ENCODE measurements around the gene ENOX1.
"Not testable (repeated sequence)": the region's sequence is repeated elsewhere in the genome, so short reads cannot be mapped to it uniquely, and the experiment has no call there.

The ENOX1 gene

GRCh38 chr13:43422116-43422515 lies 364.7 kb downstream of the ENOX1 start:
- Histone ChIP-seq H3K27ac (ENCODE audit: insufficient read depth in 1 of 2, low read depth in 1 of 2, low read length in 2 of 2, poor library complexity in 1 of 2, severe bottlenecking in 2 of 2) (no peak overlapping the region), H3K9me3 (ENCODE audit: control extremely low read depth in 1 of 5, control insufficient read depth in 4 of 5, insufficient read depth in 2 of 5, low read depth in 1 of 5, low read length in 4 of 5) (peaks cover 0 to 7% (median under 1%) of the 10 kb centered on the region in 5 experiments), H3K27me3 (replicated peaks in 2 of 5; ENCODE audit: control insufficient read depth in 4 of 5, insufficient read depth in 5 of 5, low read length in 4 of 5) (no peaks in the 10 kb centered on the region), H3K4me1 (ENCODE audit: control extremely low read depth in 1 of 4, control insufficient read depth in 4 of 4, insufficient read depth in 4 of 4, low read length in 3 of 4) (no peaks in the 10 kb centered on the region), H3K4me3 (ENCODE audit: control insufficient read depth in 1 of 7, extremely low read depth in 1 of 7, insufficient read depth in 4 of 7, low read depth in 2 of 7, low read length in 6 of 7) (no peak overlapping the region), H3K36me3 (ENCODE audit: control insufficient read depth in 4 of 4, insufficient read depth in 4 of 4, low read length in 3 of 4) (no peaks in the 10 kb centered on the region)
- POLR2A ChIA-PET: no interaction called here
- CTCF ChIA-PET: no interaction called here
- no peak for DNase-seq

- CTCF ChIA-PET; H3K9me3 ChIP-seq (ENCODE audit: control extremely low read depth in 1 of 5, control insufficient read depth in 4 of 5, insufficient read depth in 2 of 5, low read depth in 1 of 5, low read length in 4 of 5); H3K36me3 ChIP-seq (ENCODE audit: control insufficient read depth in 4 of 4, insufficient read depth in 4 of 4, low read length in 3 of 4); H3K4me1 ChIP-seq (ENCODE audit: control extremely low read depth in 1 of 4, control insufficient read depth in 4 of 4, insufficient read depth in 4 of 4, low read length in 3 of 4); H3K27ac ChIP-seq (ENCODE audit: insufficient read depth in 1 of 2, low read depth in 1 of 2, low read length in 2 of 2, poor library complexity in 1 of 2, severe bottlenecking in 2 of 2); H3K27me3 ChIP-seq (replicated peaks in 2 of 5; ENCODE audit: control insufficient read depth in 4 of 5, insufficient read depth in 5 of 5, low read length in 4 of 5); POLR2A ChIA-PET; DNase-seq; H3K4me3 ChIP-seq (ENCODE audit: control insufficient read depth in 1 of 7, extremely low read depth in 1 of 7, insufficient read depth in 4 of 7, low read depth in 2 of 7, low read length in 6 of 7): not testable (repeated sequence)
- 100% methylated on average over 4 of the region's 22 CpGs for WGBS (ENCODE audit: insufficient coverage)
Observed at GRCh38 chr13:43416842-43417241, 369.9 kb downstream of the ENOX1 start.

DNA sequence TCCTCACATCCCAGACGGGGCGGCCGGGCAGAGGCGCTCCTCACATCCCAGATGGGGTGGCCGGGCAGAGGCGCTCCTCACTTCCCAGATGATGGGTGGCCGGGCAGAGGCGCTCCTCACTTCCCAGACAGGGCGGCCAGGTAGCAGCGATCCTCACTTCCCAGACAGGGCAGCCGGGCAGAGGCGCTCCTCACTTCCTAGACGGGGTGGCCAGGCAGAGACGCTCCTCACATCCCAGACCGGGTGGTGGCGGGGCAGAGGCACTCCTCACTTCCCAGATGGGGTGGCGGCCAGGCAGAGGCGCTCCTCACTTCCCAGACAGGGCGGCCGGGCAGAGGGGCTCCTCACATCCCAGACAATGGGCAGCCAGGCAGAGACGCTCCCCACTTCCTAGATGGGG lies 370.4 kb downstream of the ENOX1 start:
- H3K27me3 ChIP-seq (replicated peaks in 2 of 5; ENCODE audit: control insufficient read depth in 4 of 5, insufficient read depth in 5 of 5, low read length in 4 of 5); H3K4me1 ChIP-seq (ENCODE audit: control extremely low read depth in 1 of 4, control insufficient read depth in 4 of 4, insufficient read depth in 4 of 4, low read length in 3 of 4); H3K36me3 ChIP-seq (ENCODE audit: control insufficient read depth in 4 of 4, insufficient read depth in 4 of 4, low read length in 3 of 4); H3K9me3 ChIP-seq (ENCODE audit: control extremely low read depth in 1 of 5, control insufficient read depth in 4 of 5, insufficient read depth in 2 of 5, low read depth in 1 of 5, low read length in 4 of 5); CTCF ChIA-PET; H3K4me3 ChIP-seq (ENCODE audit: control insufficient read depth in 1 of 7, extremely low read depth in 1 of 7, insufficient read depth in 4 of 7, low read depth in 2 of 7, low read length in 6 of 7); H3K27ac ChIP-seq (ENCODE audit: insufficient read depth in 1 of 2, low read depth in 1 of 2, low read length in 2 of 2, poor library complexity in 1 of 2, severe bottlenecking in 2 of 2); DNase-seq; POLR2A ChIA-PET: not testable (repeated sequence)
- WGBS (ENCODE audit: insufficient coverage): 87% methylated on average over 20 of the region's 21 CpGs

GRCh38 chr13:43415903-43416391 lies 370.8 kb downstream of the ENOX1 start:
- POLR2A ChIA-PET; H3K36me3 ChIP-seq (ENCODE audit: control insufficient read depth in 4 of 4, insufficient read depth in 4 of 4, low read length in 3 of 4); H3K27me3 ChIP-seq (replicated peaks in 2 of 5; ENCODE audit: control insufficient read depth in 4 of 5, insufficient read depth in 5 of 5, low read length in 4 of 5); DNase-seq; H3K4me1 ChIP-seq (ENCODE audit: control extremely low read depth in 1 of 4, control insufficient read depth in 4 of 4, insufficient read depth in 4 of 4, low read length in 3 of 4); H3K4me3 ChIP-seq (ENCODE audit: control insufficient read depth in 1 of 7, extremely low read depth in 1 of 7, insufficient read depth in 4 of 7, low read depth in 2 of 7, low read length in 6 of 7); H3K9me3 ChIP-seq (ENCODE audit: control extremely low read depth in 1 of 5, control insufficient read depth in 4 of 5, insufficient read depth in 2 of 5, low read depth in 1 of 5, low read length in 4 of 5); CTCF ChIA-PET; H3K27ac ChIP-seq (ENCODE audit: insufficient read depth in 1 of 2, low read depth in 1 of 2, low read length in 2 of 2, poor library complexity in 1 of 2, severe bottlenecking in 2 of 2): not testable (repeated sequence)
- WGBS (ENCODE audit: insufficient coverage): 88% methylated on average over 29 of the region's 33 CpGs

DNA sequence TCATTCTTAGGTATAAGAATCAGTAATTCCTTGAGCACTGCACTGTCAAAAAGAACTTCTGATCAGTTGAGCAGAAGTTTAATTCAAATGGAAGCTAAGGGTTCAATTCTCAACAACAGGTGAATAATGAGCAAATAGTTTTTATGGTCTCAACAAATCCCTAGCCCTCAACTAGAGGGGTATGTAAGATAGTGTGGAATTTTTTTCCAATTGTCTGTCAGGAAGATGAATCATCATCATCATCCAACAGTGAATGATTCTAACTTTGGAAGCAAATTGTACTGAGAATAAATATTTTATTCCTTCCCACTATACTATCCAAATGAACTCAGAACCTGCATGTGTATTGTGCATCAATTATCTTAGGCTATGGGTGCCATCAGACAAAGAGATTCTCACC lies 372.7 kb downstream of the ENOX1 start:
- Histone ChIP-seq H3K36me3 (ENCODE audit: control insufficient read depth in 4 of 4, insufficient read depth in 4 of 4, low read length in 3 of 4) (no peaks in the 10 kb centered on the region), H3K27ac (ENCODE audit: insufficient read depth in 1 of 2, low read depth in 1 of 2, low read length in 2 of 2, poor library complexity in 1 of 2, severe bottlenecking in 2 of 2) (no peak overlapping the region), H3K4me1 (ENCODE audit: control extremely low read depth in 1 of 4, control insufficient read depth in 4 of 4, insufficient read depth in 4 of 4, low read length in 3 of 4) (no peaks in the 10 kb centered on the region), H3K27me3 (replicated peaks in 2 of 5; ENCODE audit: control insufficient read depth in 4 of 5, insufficient read depth in 5 of 5, low read length in 4 of 5) (peaks cover 0 to 2% (median 0%) of the 10 kb centered on the region in 5 experiments), H3K4me3 (ENCODE audit: control insufficient read depth in 1 of 7, extremely low read depth in 1 of 7, insufficient read depth in 4 of 7, low read depth in 2 of 7, low read length in 6 of 7) (no peak overlapping the region), H3K9me3 (ENCODE audit: control extremely low read depth in 1 of 5, control insufficient read depth in 4 of 5, insufficient read depth in 2 of 5, low read depth in 1 of 5, low read length in 4 of 5) (peaks cover 0 to 4% (median 0%) of the 10 kb centered on the region in 5 experiments)
- ChIA-PET CTCF (no interaction called here), POLR2A (no interaction called here)
- no peak for DNase-seq

DNA sequence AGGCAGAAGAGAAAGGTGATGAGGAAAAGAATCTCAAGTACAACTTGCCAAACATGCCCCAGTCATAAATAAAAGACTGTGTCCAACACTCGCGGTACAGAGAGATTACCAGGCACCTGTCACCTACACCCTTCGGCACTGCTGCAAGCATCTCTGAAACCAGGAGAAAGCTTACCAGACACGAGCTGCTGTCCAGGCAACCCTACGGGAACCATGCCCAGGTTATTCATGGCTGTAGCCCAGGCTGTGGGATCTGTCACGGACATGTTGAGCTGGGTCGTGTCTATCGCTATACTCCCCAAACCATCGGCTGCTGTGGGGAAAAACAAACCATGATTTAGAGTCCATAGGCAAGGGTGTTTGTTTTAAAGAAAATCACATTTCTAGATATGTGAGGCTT lies 375.0 kb downstream of the ENOX1 start:
- peaks cover 0 to 2% (median 0%) of the 10 kb centered on the region in 5 experiments for H3K27me3 ChIP-seq (replicated peaks in 2 of 5; ENCODE audit: control insufficient read depth in 4 of 5, insufficient read depth in 5 of 5, low read length in 4 of 5)
- no peaks in the 10 kb centered on the region for H3K36me3 ChIP-seq (ENCODE audit: control insufficient read depth in 4 of 4, insufficient read depth in 4 of 4, low read length in 3 of 4)
- no peak overlapping the region for H3K4me3 ChIP-seq (ENCODE audit: control insufficient read depth in 1 of 7, extremely low read depth in 1 of 7, insufficient read depth in 4 of 7, low read depth in 2 of 7, low read length in 6 of 7)
- H3K27ac ChIP-seq (ENCODE audit: insufficient read depth in 1 of 2, low read depth in 1 of 2, low read length in 2 of 2, poor library complexity in 1 of 2, severe bottlenecking in 2 of 2): no peak overlapping the region
- 95% methylated on average over 8 of the region's 9 CpGs for WGBS (ENCODE audit: insufficient coverage)
- POLR2A ChIA-PET: no interaction called here
- DNase-seq: no peak
- CTCF ChIA-PET: no interaction called here
- H3K4me1 ChIP-seq (ENCODE audit: control extremely low read depth in 1 of 4, control insufficient read depth in 4 of 4, insufficient read depth in 4 of 4, low read length in 3 of 4): no peaks in the 10 kb centered on the region
- H3K9me3 ChIP-seq (ENCODE audit: control extremely low read depth in 1 of 5, control insufficient read depth in 4 of 5, insufficient read depth in 2 of 5, low read depth in 1 of 5, low read length in 4 of 5): peaks cover 0 to 2% (median 0%) of the 10 kb centered on the region in 5 experiments

GRCh38 chr13:43411211-43411610 lies 375.6 kb downstream of the ENOX1 start:
- no peak overlapping the region for H3K27ac ChIP-seq (ENCODE audit: insufficient read depth in 1 of 2, low read depth in 1 of 2, low read length in 2 of 2, poor library complexity in 1 of 2, severe bottlenecking in 2 of 2)
- 88% methylated on average over 1 of the region's 2 CpGs for WGBS (ENCODE audit: insufficient coverage)
- peaks cover 0 to 2% (median 0%) of the 10 kb centered on the region in 5 experiments for H3K9me3 ChIP-seq (ENCODE audit: control extremely low read depth in 1 of 5, control insufficient read depth in 4 of 5, insufficient read depth in 2 of 5, low read depth in 1 of 5, low read length in 4 of 5)
- DNase-seq: no peak
- peaks cover 0 to 2% (median 0%) of the 10 kb centered on the region in 5 experiments for H3K27me3 ChIP-seq (replicated peaks in 2 of 5; ENCODE audit: control insufficient read depth in 4 of 5, insufficient read depth in 5 of 5, low read length in 4 of 5)
- POLR2A ChIA-PET: no interaction called here
- no peaks in the 10 kb centered on the region for H3K36me3 ChIP-seq (ENCODE audit: control insufficient read depth in 4 of 4, insufficient read depth in 4 of 4, low read length in 3 of 4)
- no peaks in the 10 kb centered on the region for H3K4me1 ChIP-seq (ENCODE audit: control extremely low read depth in 1 of 4, control insufficient read depth in 4 of 4, insufficient read depth in 4 of 4, low read length in 3 of 4)
- CTCF ChIA-PET: no interaction called here
- H3K4me3 ChIP-seq (ENCODE audit: control insufficient read depth in 1 of 7, extremely low read depth in 1 of 7, insufficient read depth in 4 of 7, low read depth in 2 of 7, low read length in 6 of 7): no peak overlapping the region
